SKM-1 treated with dmso at 0.1 percent for 144 hours (cell line): ENCODE results near the gene KRTAP5-3.
"Not testable (repeated sequence)": the region's sequence is repeated elsewhere in the genome, so short reads cannot be mapped to it uniquely, and the experiment has no call there.

Source experiments
- DNase-seq: peaks from one replicate; lab custom pipeline; 2025; ENCODE audit not compliant: unreplicated experiment; lab: John Stamatoyannopoulos, UW

KRTAP5-3 gene

GRCh38 chr11:1622086-1622485, 13.8 kb upstream of the KRTAP5-3 start, which contains the start of gene KRTAP5-4:
TSS of gene KRTAP5-4 (minus strand) at chr11:1622138. CDS start at chr11:1622093, 45 bp downstream.
- no peak for DNase-seq

GRCh38 chr11:1619449-1619848, 11.2 kb upstream of the KRTAP5-3 start:
- DNase-seq, result no peak

DNA sequence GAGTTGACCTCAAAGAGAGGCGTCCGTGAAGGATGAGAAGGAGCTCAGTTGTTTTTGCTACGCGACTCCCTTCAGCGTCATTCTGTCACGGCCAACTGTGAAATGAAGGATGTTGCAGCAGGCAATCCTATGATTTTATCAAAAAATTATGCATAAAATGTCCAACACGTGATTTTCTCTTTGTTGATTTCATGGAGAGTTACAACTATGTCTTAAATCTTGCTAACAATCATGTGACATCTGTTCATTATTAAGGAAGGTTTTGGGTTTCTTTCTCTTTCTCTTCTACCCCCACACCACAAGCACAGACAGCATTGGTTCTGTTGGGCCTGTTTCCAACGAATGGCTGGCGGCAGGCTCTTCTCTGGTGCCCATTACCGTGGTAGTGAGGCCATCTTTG, 10.0 kb upstream of the KRTAP5-3 start:
- no peak for DNase-seq

DNA sequence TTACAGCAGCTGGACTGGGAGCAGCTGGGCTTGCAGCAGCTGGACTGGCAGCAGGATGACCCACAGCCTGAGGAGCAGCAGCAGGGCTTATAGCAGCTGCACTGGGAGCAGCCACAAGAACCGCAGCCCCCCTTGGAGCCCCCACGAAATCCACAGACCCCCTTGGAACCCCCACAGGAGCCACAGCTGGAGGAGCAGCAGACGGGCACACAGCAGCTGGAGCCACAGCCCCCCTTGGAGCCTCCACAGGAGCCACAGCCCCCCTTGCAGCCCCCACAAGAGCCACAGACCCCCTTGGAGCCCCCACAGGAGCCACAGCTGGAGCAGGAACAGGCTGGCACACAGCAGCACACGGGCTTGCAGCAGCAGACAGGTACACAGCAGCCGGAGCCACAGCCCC, 362 bp downstream of the KRTAP5-3 start:
- not testable (repeated sequence) for DNase-seq

DNA sequence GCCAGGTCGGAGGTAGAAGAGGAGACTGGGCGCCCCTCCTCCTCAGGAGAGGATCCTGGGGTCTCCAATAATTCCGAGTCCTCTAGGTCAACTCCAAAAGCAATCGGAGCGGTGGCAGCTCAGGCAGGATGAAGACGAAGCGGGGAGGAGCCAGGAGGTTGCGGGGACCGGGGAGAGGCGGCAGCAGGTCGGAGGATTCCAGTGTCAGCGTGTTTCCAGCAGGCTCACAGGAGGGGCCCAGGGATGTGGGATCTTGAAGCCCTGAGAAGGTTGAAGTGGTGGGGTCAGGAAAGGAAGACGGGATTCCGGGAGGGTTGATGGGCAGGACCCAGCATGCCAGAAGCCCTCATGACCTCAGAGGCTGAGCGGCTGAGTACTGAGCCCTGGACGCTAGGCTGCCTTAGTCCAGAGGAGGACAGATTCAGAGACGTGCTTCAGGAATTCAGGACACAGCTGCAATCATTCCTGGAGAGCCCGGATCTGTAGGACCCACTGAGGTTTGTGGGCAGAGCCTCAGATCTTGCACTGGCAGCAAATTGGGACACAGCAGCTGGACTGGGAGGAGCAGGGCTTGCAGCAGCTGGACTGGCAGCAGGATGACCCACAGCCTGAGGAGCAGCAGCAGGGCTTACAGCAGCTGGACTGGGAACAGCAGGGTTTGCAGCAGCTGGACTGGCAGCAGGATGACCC, 962 bp downstream of the KRTAP5-3 start:
- not testable (repeated sequence) for DNase-seq

- DNase-seq, result not testable (repeated sequence)
Observed at GRCh38 chr11:1605923-1606322, 2.3 kb downstream of the KRTAP5-3 start.

- DNase-seq, result no peak
Observed at GRCh38 chr11:1604711-1605110, 3.6 kb downstream of the KRTAP5-3 start.

- no peak for DNase-seq
Observed at GRCh38 chr11:1604181-1604580, 4.1 kb downstream of the KRTAP5-3 start.

GRCh38 chr11:1603629-1604028, 4.6 kb downstream of the KRTAP5-3 start:
- DNase-seq, result no peak

- DNase-seq, result not testable (repeated sequence)
Observed at GRCh38 chr11:1601663-1602062, 6.6 kb downstream of the KRTAP5-3 start.

GRCh38 chr11:1600626-1601025, 7.6 kb downstream of the KRTAP5-3 start:
- DNase-seq, result no peak

- DNase-seq, result no peak
Observed at GRCh38 chr11:1598816-1599215, 9.4 kb downstream of the KRTAP5-3 start.

GRCh38 chr11:1598406-1598805, 9.9 kb downstream of the KRTAP5-3 start:
- not testable (repeated sequence) for DNase-seq

GRCh38 chr11:1597994-1598380, 10.3 kb downstream of the KRTAP5-3 start, which contains the start of gene KRTAP5-2:
TSS of gene KRTAP5-2 (minus strand) at chr11:1598294. CDS start at chr11:1598250, 44 bp downstream.
- DNase-seq, result no peak

- no peak for DNase-seq
Observed at GRCh38 chr11:1597331-1597993, 10.8 kb downstream of the KRTAP5-3 start.

GRCh38 chr11:1596576-1597121, 11.6 kb downstream of the KRTAP5-3 start:
- DNase-seq, result not testable (repeated sequence)

GRCh38 chr11:1595994-1596575, 12.2 kb downstream of the KRTAP5-3 start:
- not testable (repeated sequence) for DNase-seq

GRCh38 chr11:1592628-1593027, 15.6 kb downstream of the KRTAP5-3 start:
- no peak for DNase-seq

DNA sequence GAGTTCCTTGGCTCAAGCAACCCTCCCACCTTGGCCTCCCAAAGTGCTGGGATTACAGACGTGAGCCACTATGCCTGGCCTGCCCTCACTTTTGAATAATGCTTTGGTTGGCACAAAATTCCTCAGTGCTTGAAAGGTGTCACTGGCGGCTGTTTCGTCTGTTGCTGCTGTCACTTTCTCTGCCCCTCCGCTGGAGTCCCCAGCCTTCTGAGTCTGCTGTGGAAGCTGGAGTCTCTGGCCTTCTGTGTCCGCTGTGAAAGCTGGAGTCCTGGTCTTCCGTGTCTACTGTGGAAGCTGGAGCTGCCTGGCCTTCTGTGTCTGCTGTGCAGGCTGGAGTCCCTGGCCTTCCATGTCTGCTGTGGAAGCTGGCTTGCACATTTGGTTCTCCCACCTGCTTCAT, 18.3 kb downstream of the KRTAP5-3 start:
- DNase-seq, result no peak

DNA sequence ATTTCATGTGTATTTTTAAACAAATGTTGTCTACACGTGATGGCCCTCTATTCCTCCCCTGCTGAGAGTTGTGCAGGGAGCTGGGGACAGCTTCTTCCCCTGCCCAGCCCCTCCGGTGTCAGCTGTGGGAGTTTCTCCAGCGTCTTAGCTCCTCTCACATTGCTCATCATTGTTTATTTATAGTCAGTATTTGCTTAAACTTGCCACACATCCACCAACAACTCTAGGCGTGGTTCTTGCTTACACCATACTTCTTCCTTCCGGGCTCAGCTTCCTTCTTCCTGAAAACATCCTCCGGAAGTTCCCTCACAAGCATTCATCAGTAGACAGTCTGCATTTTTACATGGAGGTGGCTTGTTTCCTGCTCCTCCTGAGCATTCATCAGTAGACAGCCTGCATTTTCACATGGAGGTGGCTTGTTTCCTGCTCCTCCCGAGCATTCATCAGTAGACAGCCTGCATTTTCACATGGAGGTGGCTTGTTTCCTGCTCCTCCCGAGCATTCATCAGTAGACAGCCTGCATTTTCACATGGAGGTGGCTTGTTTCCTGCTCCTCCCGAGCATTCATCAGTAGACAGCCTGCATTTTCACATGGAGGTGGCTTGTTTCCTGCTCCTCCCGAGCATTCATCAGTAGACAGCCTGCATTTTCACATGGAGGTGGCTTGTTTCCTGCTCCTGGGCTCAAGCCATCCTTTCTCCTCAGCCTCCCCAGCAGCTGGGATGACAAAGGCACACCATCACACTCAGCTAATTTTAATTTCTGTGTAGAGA, 18.9 kb downstream of the KRTAP5-3 start:
- DNase-seq, result peak; percentile 34

- DNase-seq, result no peak
Observed at GRCh38 chr11:1586699-1587098, 21.6 kb downstream of the KRTAP5-3 start.
